DMS 273 (cell line): ENCODE results near the gene GLIPR2.
A peak's percentile ranks its signal among the peaks of the same experiment; 100 is the strongest.
"Not testable (repeated sequence)": the region's sequence is repeated elsewhere in the genome, so short reads cannot be mapped to it uniquely, and the experiment has no call there.

ENCODE experiments used
- DNase-seq: peaks from one replicate; lab custom pipeline; 2025; ENCODE audit not compliant: unreplicated experiment; lab: John Stamatoyannopoulos, UW

The GLIPR2 gene

DNA sequence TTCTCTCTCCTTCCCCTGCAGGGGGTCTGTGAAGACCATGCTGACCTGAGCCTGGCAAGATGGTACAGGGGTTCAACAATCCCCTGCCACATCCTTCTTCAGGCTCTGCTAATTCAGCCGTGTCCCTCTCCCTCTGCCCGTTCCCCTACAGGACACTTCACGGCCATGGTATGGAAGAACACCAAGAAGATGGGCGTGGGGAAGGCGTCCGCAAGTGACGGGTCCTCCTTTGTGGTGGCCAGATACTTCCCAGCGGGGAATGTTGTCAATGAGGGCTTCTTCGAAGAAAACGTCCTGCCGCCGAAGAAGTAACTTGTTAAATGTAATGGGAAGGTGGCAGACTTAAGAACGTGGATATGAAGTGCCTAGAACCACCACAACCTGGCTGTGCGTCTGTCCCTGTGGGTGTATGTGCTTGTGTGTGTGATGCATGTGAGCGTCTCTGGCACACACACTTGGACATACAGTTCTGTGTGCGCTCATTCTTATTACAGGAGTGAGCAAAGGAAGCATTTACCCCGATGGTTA is 25.7 kb downstream of the GLIPR2 start:
- DNase-seq, result no peak

DNA sequence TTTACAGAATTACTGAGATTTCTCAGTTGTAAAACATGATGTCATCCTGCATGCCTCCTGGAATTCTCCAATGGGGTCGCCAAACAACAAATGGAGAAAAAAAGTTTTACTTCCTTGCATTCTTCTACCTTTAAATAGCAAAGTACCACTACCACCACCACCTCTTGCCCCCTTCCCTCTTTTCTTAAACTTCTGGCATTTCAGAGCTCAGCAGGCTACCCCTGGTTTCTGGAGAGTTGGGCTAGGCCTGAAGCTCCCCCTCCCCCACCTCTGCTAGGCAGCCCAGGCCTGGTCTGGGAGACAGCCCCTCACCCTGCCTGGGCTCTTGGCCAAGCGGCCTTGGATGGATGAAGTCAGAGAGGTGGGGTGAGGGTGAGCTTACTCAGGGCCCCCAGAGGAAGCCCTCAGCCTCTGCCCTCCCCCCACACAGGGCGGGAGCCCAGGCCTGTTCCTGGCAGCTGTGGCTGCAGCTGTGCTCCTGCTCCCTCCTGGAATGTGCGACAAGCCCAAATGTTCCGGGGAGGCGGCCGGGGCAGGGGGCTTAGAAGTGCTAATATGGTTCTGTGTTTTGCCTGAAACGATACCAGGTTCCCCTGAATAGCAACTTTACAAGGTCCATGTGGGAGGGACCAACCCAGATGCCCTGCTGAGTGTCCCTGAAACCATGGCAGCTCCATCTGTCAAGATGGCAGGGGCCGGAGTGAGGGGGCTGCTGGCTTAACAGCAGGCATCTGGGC is 26.7 kb downstream of the GLIPR2 start:
- peak; percentile 94 for DNase-seq

DNA sequence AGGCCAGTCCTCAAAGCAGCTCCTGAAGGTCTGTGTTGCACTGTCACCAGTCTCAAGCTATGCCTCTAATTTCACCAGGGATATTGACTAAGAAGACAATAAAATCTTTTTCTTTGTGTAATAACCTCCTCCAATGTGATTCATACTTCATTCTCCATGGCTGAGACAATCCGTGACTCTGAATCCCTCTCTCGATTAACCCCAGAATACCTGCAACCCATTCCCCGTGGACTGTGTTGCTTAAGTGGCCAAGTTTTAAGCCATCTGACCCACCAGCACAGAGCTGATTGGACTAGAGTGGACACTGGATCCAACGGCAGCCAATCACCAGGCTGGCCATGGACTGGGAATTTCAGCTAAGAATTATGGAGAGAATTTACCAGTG is 27.2 kb downstream of the GLIPR2 start:
- DNase-seq, result peak; percentile 71

DNA sequence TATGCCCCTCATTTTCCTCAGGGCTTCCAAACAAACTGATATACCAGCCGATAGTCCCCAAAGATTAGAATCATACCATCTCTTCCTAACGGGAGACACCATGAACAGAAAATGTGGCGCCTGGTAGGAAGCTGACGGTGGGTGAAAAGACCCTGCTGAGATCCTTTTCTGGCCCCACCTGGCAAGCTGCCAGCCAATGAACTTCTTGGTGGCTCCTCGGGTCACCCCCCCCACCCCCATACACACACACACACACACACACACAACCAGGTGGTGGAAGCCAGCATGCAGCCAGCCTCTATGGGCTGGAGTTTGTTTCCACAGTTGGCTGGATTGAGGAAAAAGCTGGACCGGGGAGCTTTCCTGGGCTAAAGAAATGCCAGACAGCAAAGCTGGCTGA is 27.8 kb downstream of the GLIPR2 start:
- peak; percentile 46 for DNase-seq

DNA sequence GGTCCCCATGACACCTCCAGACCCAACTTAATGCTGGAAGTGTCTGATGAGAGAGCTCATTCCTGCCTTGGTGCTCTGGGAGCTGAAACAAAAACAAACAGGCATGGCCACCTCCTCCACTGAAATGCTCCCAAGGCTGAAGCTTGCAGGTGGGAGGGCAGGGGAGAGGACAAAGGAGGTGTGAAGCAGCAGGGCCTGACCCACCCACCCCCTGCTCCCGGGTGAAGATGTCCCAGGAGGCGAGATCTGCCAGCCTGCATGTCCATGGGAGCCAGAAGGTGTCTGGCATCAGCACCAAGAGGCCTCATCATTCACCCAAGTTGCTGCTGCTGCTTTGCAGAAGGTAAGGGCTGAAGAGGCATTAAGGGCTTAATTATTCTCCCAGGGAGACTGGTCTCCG is 28.5 kb downstream of the GLIPR2 start:
- DNase-seq, result peak; percentile 50

DNA sequence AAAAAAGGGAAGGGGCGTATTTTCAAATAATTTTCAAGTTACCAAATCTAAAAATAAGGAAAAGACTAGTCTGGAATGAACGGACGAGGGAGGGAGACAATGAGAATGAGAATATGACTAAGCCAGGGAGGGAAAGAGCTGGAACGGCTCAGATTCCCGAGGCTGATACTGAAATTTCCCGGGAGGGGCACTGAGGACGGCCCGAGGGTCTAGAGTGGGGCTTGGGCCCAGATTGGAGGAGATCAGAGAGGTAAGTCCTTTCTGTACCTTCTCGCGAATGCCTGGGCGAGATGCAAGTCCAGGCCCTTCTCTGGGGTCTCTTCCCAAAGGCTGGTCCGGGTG is 29.3 kb downstream of the GLIPR2 start:
- DNase-seq, result peak; percentile 52

DNA sequence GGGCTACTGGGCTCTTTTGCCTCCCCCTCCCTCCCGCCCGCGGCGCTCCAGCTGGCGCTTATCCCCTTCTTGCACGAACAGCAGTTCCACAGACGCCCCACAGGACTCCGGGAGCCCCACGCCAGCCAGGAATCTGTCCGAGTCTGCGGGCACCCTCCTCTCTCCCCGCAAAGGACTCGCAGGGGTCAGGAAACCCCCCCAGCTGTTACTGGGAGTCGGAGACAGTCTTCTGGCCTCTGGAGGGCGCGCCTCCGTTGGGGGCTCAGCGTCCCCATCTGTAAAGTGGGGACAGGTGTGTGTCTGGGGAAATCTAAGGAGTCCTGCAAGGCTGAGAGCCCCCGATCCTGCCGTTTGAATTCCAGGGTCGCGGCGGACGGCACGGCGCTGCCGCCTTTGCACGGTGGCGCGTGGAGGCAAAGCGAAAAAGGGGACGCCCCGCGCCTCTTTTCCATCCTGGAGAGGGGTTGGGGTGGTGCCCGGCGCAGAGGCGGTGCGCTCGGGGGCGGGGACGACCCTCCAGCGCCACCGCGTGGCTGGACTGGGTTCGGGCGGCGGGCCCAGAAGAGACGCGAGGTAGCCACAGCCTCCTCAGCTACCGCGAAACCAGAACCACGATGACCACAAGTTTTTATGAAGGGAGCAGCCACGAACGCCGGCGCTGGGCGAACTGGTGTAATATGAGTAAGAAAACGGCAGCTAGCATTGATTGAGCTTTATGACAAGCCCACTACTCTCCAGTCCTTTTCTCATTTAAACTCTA is 29.8 kb downstream of the GLIPR2 start:
- DNase-seq, result peak; percentile 92

DNA sequence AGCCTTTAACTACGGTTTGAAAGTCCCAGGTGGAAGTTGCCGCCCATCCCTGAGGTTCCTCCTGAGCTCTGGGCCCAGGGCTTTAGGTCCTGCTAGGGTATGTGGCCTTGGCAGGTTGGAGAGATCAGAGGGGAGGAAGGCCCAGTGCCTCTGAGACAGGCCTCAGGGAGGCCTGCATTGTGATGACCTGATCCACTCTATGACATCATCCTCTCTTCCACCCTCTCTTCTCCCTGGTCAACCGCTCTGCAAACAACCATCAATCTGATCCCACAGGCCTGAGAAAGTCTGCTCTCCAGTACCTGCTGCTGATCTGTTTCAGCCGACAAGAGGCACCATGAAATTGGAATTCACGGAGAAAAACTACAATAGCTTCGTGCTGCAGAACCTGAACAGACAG is 32.6 kb downstream of the GLIPR2 start, which contains the start of gene CCIN:
TSS of gene CCIN (plus strand) at position 223 of the 400 bp plus-strand sequence. CDS start at position 338, 115 bp downstream.
- DNase-seq, result no peak

DNA sequence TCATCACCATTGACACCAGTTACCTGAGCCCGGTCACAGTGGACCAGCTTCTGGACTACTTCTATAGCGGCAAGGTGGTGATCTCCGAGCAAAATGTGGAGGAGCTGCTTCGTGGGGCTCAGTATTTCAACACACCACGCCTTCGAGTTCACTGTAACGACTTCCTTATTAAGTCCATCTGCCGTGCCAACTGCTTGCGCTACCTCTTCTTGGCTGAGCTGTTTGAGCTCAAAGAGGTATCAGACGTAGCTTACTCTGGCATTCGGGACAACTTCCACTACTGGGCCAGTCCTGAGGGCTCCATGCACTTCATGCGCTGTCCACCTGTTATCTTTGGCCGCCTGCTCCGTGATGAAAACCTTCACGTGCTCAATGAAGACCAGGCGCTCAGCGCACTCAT is 33.2 kb downstream of the GLIPR2 start:
- DNase-seq, result peak; percentile 27

DNA sequence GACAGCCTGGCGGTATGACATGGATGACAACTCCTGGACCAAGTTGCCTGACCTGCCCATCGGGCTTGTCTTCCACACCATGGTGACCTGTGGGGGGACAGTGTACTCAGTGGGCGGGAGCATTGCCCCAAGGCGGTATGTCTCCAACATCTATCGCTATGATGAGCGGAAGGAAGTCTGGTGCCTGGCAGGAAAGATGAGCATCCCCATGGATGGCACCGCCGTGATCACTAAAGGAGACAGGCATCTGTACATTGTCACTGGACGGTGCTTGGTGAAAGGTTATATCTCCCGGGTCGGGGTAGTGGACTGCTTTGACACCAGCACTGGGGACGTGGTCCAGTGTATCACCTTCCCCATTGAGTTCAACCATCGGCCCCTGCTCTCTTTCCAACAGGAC is 34.0 kb downstream of the GLIPR2 start:
- DNase-seq, result no peak

DNA sequence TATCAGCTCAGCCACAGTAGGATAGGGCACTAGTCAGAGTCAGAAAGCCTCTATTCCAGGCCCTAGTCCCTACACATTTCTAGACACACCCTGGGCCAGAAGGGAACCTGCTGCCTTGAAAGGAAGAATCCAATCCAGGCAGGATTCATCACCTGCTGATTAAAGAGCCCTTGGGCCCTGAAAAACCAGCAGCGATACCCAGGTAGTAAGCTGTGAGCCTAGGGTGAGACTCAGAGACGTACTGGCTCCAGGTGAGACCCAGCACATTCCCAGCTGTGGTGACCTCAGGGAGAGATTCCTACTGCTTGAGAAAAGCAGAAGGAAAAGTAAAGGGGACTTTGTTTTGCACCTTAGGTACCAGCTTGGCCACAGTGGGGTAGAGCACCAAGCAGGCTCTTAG is 37.3 kb downstream of the GLIPR2 start:
- DNase-seq, result no peak

DNA sequence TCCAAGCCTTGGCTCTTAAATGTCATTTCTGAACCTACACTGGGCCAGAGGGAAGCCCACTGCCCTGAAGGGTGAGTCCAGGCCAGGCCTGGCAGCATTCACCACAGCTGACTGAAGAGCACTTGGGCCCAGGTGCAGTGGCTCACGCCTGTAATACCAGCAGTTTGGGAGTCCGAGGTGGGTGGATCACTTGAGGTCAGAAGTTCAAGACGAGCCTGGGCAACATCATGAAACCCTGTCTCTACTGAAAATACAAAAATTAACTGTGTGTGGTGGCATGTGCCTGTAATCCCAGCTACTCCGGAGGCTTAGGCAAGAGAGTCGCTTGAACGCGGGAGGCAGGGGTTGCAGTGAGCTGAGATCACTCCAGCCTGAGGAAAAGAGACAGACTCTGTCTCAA is 37.7 kb downstream of the GLIPR2 start:
- no peak for DNase-seq

DNA sequence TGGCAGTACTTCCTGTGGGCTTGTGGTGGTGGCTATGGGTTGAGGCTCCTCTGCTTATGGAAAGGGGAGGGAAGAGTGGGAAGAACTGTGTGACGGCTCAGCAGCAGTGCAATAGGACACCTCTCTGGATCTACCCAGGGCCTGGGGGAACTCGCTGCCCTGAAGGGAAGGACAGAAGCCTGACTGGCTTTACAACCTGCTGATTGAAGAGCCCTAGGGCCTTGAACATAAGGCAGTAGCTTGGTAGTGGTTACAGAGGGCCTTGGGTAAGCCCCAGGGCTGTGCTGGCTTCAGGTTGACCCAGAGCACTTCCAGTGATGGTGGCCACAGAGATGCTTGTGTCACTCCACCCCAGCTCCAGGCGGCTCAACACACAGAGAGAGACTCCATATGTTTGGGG is 38.2 kb downstream of the GLIPR2 start:
- no peak for DNase-seq

DNA sequence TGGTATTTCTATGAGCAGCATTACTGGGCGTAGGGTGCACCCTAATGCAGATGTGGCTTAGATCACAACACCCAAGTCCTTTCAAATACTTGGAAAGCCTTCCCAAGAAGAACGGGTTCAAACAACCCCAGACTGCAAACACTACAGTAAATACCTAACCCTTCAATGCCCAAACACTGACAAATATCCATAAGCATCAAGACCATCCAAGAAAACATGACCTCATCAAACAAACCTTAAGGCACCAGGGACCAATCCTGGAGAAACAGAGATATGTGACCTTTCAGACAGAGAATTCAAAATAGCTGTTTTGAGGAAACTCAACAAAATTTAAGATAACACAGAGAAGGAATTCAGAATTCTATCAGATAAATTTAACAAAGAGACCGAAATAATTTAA is 38.7 kb downstream of the GLIPR2 start:
- DNase-seq, result not testable (repeated sequence)

DNA sequence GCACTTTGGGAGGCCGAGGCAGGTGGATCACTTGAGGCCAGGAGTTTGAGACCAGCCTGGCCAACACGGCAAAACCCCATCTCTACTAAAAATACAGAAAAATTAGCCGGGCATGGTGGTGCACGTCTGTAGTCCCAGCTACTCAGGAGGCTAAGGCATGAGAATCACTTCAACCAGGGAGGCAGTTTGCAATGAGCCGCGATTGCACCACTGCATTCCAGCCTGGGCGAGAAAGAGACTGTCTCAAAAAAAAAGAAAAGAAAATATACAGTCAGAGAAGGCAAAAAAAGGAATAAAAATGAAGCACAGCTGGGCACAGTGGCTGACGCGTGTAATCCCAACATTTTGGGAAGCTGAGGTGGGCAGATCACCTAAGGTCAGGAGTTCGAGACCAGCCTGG is 40.0 kb downstream of the GLIPR2 start:
- DNase-seq, result not testable (repeated sequence)

DNA sequence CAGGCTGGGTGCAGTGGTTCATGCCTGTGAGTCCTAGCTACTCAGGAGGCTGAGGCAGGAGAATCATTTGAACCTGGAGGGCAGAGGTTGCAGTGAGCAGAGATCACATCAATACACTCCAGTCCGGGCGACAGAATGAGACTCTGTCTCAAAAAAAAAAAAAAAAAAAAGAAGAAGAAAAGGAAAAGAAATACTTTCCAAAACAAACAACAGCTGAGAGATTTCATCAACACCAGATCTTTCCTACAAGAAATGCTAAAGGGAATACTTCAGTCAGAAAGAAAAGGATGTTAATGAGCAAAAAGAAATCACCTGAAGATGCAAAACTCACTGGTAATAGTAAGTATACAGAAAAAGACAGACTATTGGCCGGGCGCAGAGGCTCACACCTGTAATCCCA is 41.0 kb downstream of the GLIPR2 start:
- DNase-seq, result no peak

DNA sequence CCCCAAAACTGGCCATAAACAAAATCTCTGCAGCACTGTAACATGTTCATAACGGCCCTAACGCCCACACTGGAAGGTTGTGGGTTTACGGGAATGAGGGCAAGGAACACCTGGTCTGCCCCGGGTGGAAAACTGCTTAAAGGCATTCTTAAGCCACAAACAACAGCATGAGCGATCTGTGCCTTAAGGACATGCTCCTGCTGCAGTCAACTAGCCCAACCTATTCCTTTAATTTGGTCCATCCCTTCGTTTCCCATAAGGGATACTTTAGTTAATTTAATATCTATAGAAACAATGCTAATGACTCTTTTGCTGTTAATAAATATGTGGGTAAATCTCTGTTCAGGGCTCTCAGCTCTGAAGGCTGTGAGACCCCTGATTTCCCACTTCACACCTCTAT is 43.7 kb downstream of the GLIPR2 start:
- DNase-seq, result not testable (repeated sequence)

DNA sequence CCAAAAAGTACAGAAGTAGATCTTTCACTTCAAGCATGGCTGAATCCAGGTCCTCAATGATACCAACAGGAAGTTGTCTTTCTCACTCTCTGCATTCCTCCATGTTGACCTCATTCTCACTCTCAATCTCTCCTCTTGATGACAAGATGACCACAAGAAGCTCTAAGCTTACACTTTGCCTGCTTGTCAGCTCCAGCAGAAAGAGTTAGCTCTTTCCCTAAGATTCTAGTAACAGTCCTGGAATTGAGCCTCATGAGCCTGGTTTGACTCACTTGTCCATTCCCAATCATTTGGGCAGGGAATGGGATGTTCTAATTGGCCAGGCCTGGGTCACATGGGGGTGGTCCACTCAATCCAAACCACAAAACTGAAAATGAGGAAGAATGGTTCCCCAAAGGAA is 50.9 kb downstream of the GLIPR2 start:
- DNase-seq, result no peak

DNA sequence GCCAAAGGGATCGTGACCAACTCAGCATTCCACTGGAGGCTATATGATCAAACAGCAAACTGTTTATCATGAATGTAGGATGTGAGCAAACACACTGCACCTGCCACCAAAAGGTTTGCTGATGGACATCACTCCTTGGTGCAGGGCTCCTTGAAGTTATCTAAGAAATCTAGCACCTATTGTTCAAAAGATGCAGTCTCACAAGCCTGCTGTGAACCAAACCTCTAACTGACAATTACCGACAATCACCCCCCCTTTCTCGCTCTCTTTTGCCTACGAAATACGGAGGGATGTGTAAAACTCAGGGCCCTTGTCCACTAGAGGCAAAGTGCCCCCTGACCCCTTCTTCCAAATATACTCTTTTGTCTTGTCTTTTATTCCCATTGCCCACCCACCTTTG is 51.7 kb downstream of the GLIPR2 start:
- no peak for DNase-seq

DNA sequence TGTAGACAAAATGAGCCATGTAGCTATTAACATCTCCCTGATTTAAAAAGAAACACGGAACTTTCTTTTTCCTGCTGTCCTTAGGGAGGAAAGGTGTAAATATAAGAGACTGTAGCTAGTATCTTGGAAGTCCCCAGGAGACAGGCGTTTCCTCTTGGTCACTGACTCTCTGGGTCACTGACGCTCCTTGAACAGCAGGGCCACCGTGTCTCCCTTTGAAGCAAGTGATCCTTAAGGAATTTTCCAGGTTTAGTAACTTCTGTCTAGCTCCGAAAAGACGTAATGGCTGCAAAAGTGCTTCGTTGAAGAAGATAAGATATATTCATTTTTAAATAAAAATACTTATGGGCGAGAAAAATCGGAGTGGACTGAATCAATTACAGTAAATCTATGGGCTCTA is 53.4 kb downstream of the GLIPR2 start:
- no peak for DNase-seq

DNA sequence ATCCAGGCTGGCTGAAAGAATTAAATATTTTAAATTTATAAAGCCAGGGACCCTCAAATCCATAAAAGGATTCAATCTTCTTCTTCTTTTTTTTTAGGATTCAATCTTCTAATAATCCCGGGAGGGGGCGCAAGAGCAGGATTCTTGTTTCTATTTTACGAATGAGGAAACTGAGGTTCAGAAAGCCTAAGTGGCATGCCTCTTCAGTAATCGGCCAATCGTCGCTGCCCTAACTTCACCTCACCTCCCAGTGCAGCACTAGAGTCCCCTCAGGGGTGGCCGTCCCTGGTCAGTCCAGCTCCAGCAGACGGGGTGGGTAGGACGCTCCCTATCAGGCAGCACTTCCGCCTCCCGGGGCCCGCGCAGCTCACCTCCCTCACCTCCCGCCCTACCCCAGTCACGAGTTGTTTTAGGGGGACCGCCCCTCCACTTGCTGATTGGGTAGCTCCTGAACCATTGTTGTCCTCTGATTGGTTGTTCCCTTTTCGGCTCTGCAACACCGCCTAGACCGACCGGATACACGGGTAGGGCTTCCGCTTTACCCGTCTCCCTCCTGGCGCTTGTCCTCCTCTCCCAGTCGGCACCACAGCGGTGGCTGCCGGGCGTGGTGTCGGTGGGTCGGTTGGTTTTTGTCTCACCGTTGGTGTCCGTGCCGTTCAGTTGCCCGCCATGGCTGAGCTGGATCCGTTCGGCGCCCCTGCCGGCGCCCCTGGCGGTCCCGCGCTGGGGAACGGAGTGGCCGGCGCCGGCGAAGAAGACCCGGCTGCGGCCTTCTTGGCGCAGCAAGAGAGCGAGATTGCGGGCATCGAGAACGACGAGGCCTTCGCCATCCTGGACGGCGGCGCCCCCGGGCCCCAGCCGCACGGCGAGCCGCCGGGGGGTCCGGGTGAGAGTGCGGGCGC is 54.1 kb downstream of the GLIPR2 start, which contains the start of gene CLTA:
TSS of gene CLTA (plus strand) at position 534 of the 902 bp plus-strand sequence. CDS start at position 670, 136 bp downstream.
- peak; percentile 99 for DNase-seq
